A549 (cell line): ENCODE results near the gene NDUFB4. TPM values are rescaled to one million over a fixed set of nuclear protein-coding genes. Genes with fewer than 3 reads are reported as not detected.

ENCODE experiments used
- ATAC-seq, 2 experiments: fragments of 200-7000 bp in 1 of 2; fragments of >200 bp in 1 of 2; cut with Nextera tagmentation in 1 of 2; cut with Tn5 transposase in 1 of 2; 3 replicates each; pipeline versions ENCODE4 v1.8.0 to v1.9.1; 2018 to 2020; ENCODE audit warnings: mild to moderate bottlenecking in 1 of 2, moderate library complexity in 1 of 2
- CTCF ChIA-PET: fragments of 300-600 bp; sonication (Branson Sonifier 250); formaldehyde crosslinking; extraction: SDS; loops from one replicate; lab custom pipeline; 2021; ENCODE audit warnings: antibody characterized with exemption, inconsistent platforms; lab: Yijun Ruan, JAX
- POLR2A ChIA-PET: fragments of 350-600 bp; formaldehyde crosslinking; extraction: SDS; loops from one replicate; lab custom pipeline; 2021; ENCODE audit warnings: antibody characterized with exemption, inconsistent platforms; lab: Yijun Ruan, JAX
- DNase-seq, 2 experiments: peaks; one replicate each; pipeline versions ENCODE4 v3.0.0 to v3.0.0-alpha.2; 2011 to 2016; ENCODE audit warnings: low read depth in 1 of 2, low spot score in 1 of 2
- FAIRE-seq: peaks from 2 replicates; lab custom pipeline; 2011; peaks lifted over from hg19 to GRCh38; lab: Jason Lieb, UNC
- H3K27ac ChIP-seq, 2 experiments: fragments of >200 bp; sonication (Bioruptor Twin); formaldehyde crosslinking; 3 replicates each; pipeline ENCODE4 v1.5.1; 2016 to 2017
- H3K4me1 ChIP-seq: fragments of >200 bp; sonication (Bioruptor Twin); formaldehyde crosslinking; 3 replicates; pipeline ENCODE4 v1.6.1; 2016
- H3K4me2 ChIP-seq: fragments of >200 bp; sonication (Bioruptor Twin); formaldehyde crosslinking; 3 replicates; pipeline ENCODE4 v1.6.1; 2016
- H3K4me3 ChIP-seq: fragments of >200 bp; sonication (Bioruptor Twin); formaldehyde crosslinking; 3 replicates; pipeline ENCODE4 v1.5.1; 2016
- H3K9me3 ChIP-seq: fragments of >200 bp; sonication (Bioruptor Twin); formaldehyde crosslinking; 3 replicates; pipeline ENCODE4 v1.6.1; 2016
- BHLHE40 ChIP-seq: IDR thresholded peaks from 2 replicates; pipeline ENCODE4 v1.6.1; 2012; ENCODE audit warnings: low read depth, low read length, inconsistent platforms
- CTCF ChIP-seq: fragments of >200 bp; sonication (Bioruptor Twin); formaldehyde crosslinking; IDR thresholded peaks from 3 replicates; pipeline ENCODE4 v1.5.1; 2016
- FOXS1 ChIP-seq: fragments of 250-450 bp; sonication (Bioruptor Pico); IDR thresholded peaks from 2 replicates; pipeline ENCODE4 v1.5.0; 2020; ENCODE audit warnings: mild to moderate bottlenecking, moderate library complexity
- HDAC2 ChIP-seq: fragments of 200-600 bp; sonication (generic); IDR thresholded peaks from 2 replicates; pipeline ENCODE4 v1.6.1; 2016
- HEYL ChIP-seq: fragments of 250-450 bp; sonication (Bioruptor Pico); IDR thresholded peaks from 2 replicates; pipeline ENCODE4 v1.8.0; 2021; ENCODE audit warnings: mild to moderate bottlenecking, moderate library complexity
- HOXA7 ChIP-seq: fragments of 250-450 bp; sonication (Bioruptor Pico); IDR thresholded peaks from 2 replicates; pipeline ENCODE4 v1.5.0; 2020; ENCODE audit warnings: mild to moderate bottlenecking, moderate library complexity
- JUN ChIP-seq, 2 experiments: fragments of >200 bp; sonication (Bioruptor Twin); formaldehyde crosslinking; IDR thresholded peaks; 2 replicates in 1 of 2; 3 replicates in 1 of 2; pipeline ENCODE4 v1.6.1; 2016 to 2017
- MAFK ChIP-seq: fragments of 450-650 bp; IDR thresholded peaks from 2 replicates; pipeline ENCODE4 v1.6.1; 2014; ENCODE audit not compliant: partially characterized antibody
- NFE2L2 ChIP-seq: fragments of 150-350 bp; conservative IDR thresholded peaks from 2 replicates; pipeline ENCODE4 v1.6.1; 2014; ENCODE audit warnings: low read length
- PBX3 ChIP-seq: IDR thresholded peaks from 2 replicates; pipeline ENCODE4 v1.6.1; 2012
- REST ChIP-seq: fragments of 200-600 bp; sonication (generic); IDR thresholded peaks from 2 replicates; pipeline ENCODE4 v1.6.1; 2016; ENCODE audit warnings: antibody characterized with exemption, mild to moderate bottlenecking, moderate library complexity
- TP53 ChIP-seq: fragments of 250-450 bp; sonication (Bioruptor Pico); IDR thresholded peaks from 2 replicates; pipeline ENCODE4 v1.5.0; 2021; ENCODE audit warnings: mild to moderate bottlenecking, moderate library complexity
- WGBS: methylation state at CpG from one replicate; pipeline ENCODE4 v1.1.6; 2017; ENCODE audit errors: missing lambda C conversion rate; 5-methylcytosine and 5-hydroxymethylcytosine counted together
- polyA plus RNA-seq, 4 experiments: library from polyadenylated mRNA; depleted of rRNA in 3 of 4; stranded (reverse); fragments of >200 nt; fragmentation: RNase III in 1 of 4; extraction: RNeasy Plus Mini Kit Qiagen cat#74134 plus additional on column Dnase treatment in 1 of 4; gene quantifications; 2 replicates in 3 of 4; 3 replicates in 1 of 4; pipeline ENCODE4 v1.2.3, GENCODE V29; 2011 to 2017

The NDUFB4 gene
- polyA plus RNA-seq, 2 of the 4 experiments (the other 2 are of a cell fraction) = 239 to 686 TPM

GRCh38 chr3:120550546-120550945 is 45.6 kb upstream of the NDUFB4 start (continued):
- no peak for TF ChIP-seq MAFK

- Histone ChIP-seq H3K4me3 (no peak overlapping the region), H3K4me2 (no peak overlapping the region), H3K9me3 (no peaks in the 10 kb centered on the region), H3K27ac (no peak overlapping the region), H3K4me1 (no peaks in the 10 kb centered on the region)
- ATAC-seq = no peak
- no peak for FAIRE-seq
- TF ChIP-seq PBX3 (no peak), HEYL (CRISPR knock-in tag) (no peak), CTCF (no peak), JUN (IDR thresholded peaks at IDR 0.05) (no peak), REST (no peak), MAFK (no peak), BHLHE40 (no peak)
- POLR2A ChIA-PET = no interaction called here
- 27% methylated on average over 5 of the region's 5 CpGs for WGBS
- no peak for DNase-seq
- CTCF ChIA-PET = interaction anchor here (1.1 to 1.4 kb wide), 3 partner anchors 85 to 134 kb away, joined by 3 to 6 read pairs (median 5); no protein-coding TSS in a partner anchor
These were observed 43.7 kb upstream of the NDUFB4 start for GRCh38 chr3:120552184-120553172.

GRCh38 chr3:120554812-120555606 is 41.1 kb upstream of the NDUFB4 start:
- Histone ChIP-seq H3K4me2 (no peak overlapping the region), H3K4me3 (no peak overlapping the region), H3K27ac (no peak overlapping the region)
- 75% methylated on average over 3 of the region's 3 CpGs for WGBS
- FAIRE-seq = no peak
- CTCF ChIA-PET = interaction anchor here (1.6 to 8.0 kb wide), 6 partner anchors 9 to 310 kb away, joined by 4 to 220 read pairs (median 10); no protein-coding TSS in a partner anchor
- TF ChIP-seq HOXA7 (CRISPR knock-in tag) (no peak), NFE2L2 (no peak), FOXS1 (no peak), HDAC2 (no peak), TP53 (CRISPR knock-in tag) (no peak)
- TF ChIP-seq, all 56 proteins: peak for 0
- peaks cover 12% of the 10 kb centered on the region for H3K4me1 ChIP-seq
- no peak for DNase-seq
- no peak for ATAC-seq
- POLR2A ChIA-PET = interaction anchor here (1.2 kb wide), 1 partner anchor 459 kb away, joined by 3 read pairs; no protein-coding TSS in a partner anchor
- H3K9me3 ChIP-seq = no peaks in the 10 kb centered on the region
